H9 (cell line): ENCODE results near the gene CA5A. TPM values are rescaled to one million over a fixed set of nuclear protein-coding genes. Genes with fewer than 3 reads are reported as not detected.
"Not testable (repeated sequence)": the region's sequence is repeated elsewhere in the genome, so short reads cannot be mapped to it uniquely, and the experiment has no call there.

Experiments used
- DNase-seq: peaks from one replicate; pipeline ENCODE4 v3.0.0-alpha.2; 2017
- H2AFZ ChIP-seq: one replicate; pipeline ENCODE4 v1.6.1; 2013; ENCODE audit warnings: mild to moderate bottlenecking, low read length, control low read depth, moderate library complexity
- H2AK5ac ChIP-seq: 2 replicates; pipeline ENCODE4 v1.6.1; 2013; ENCODE audit warnings: low read length, control low read depth, mixed read lengths; ENCODE audit not compliant: insufficient read length
- H2BK120ac ChIP-seq: one replicate; pipeline ENCODE4 v1.6.1; 2013; ENCODE audit warnings: low read depth, mild to moderate bottlenecking, low read length, control low read depth, inconsistent platforms; ENCODE audit not compliant: poor library complexity, severe bottlenecking
- H2BK12ac ChIP-seq: 2 replicates; pipeline ENCODE4 v1.6.1; 2013; ENCODE audit warnings: low read length, control low read depth, mixed read lengths, low read depth; ENCODE audit not compliant: insufficient read length
- H2BK15ac ChIP-seq: 2 replicates; pipeline ENCODE4 v1.6.1; 2013; ENCODE audit warnings: low read depth, low read length, control low read depth
- H2BK20ac ChIP-seq: one replicate; pipeline ENCODE4 v1.6.1; 2013; ENCODE audit warnings: low read depth, mild to moderate bottlenecking, low read length, control low read depth, inconsistent platforms; ENCODE audit not compliant: poor library complexity, severe bottlenecking
- H2BK5ac ChIP-seq: 2 replicates; pipeline ENCODE4 v1.6.1; 2013; ENCODE audit warnings: low read length, control low read depth, mixed read lengths; ENCODE audit not compliant: insufficient read length
- H3K14ac ChIP-seq: 2 replicates; pipeline ENCODE4 v1.6.1; 2013; ENCODE audit warnings: low read length, control low read depth; ENCODE audit not compliant: insufficient read depth
- H3K18ac ChIP-seq: 2 replicates; pipeline ENCODE4 v1.6.1; 2013; ENCODE audit warnings: low read depth, mild to moderate bottlenecking, mixed read lengths, low read length, control low read depth; ENCODE audit not compliant: insufficient read length
- H3K23ac ChIP-seq: 2 replicates; pipeline ENCODE4 v1.6.1; 2013; ENCODE audit warnings: low read length, control low read depth, mixed read lengths, low read depth; ENCODE audit not compliant: insufficient read length
- H3K23me2 ChIP-seq: 2 replicates; pipeline ENCODE4 v1.6.1; 2013; ENCODE audit warnings: low read depth, mild to moderate bottlenecking, mixed read lengths, low read length, control low read depth; ENCODE audit not compliant: insufficient read length, poor library complexity, severe bottlenecking
- H3K27ac ChIP-seq: 2 replicates; pipeline ENCODE4 v1.5.1; 2013; ENCODE audit warnings: low read length, control low read depth, mixed read lengths, low read depth; ENCODE audit not compliant: insufficient read length
- H3K27me3 ChIP-seq: 2 replicates; pipeline ENCODE4 v1.6.1; 2013; ENCODE audit warnings: low read length, control low read depth, inconsistent platforms; ENCODE audit not compliant: insufficient read depth
- H3K4ac ChIP-seq: 2 replicates; pipeline ENCODE4 v1.6.1; 2013; ENCODE audit warnings: low read depth, mild to moderate bottlenecking, control low read depth, inconsistent platforms, low read length, moderate library complexity
- H3K4me1 ChIP-seq: 2 replicates; pipeline ENCODE4 v1.6.1; 2013; ENCODE audit warnings: low read length, control low read depth, inconsistent platforms; ENCODE audit not compliant: insufficient read depth
- H3K4me2 ChIP-seq: 2 replicates; pipeline ENCODE4 v1.6.1; 2013; ENCODE audit warnings: low read length, control low read depth, mixed read lengths; ENCODE audit not compliant: insufficient read length, insufficient read depth
- H3K56ac ChIP-seq: 2 replicates; pipeline ENCODE4 v1.6.1; 2013; ENCODE audit warnings: low read depth, mild to moderate bottlenecking, mixed read lengths, low read length, control low read depth; ENCODE audit not compliant: insufficient read length
- H3K79me1 ChIP-seq: 2 replicates; pipeline ENCODE4 v1.6.1; 2013; ENCODE audit warnings: low read depth, mild to moderate bottlenecking, moderate library complexity, low read length, control low read depth, inconsistent platforms; ENCODE audit not compliant: insufficient read depth, poor library complexity, severe bottlenecking
- H3K79me2 ChIP-seq: 2 replicates; pipeline ENCODE4 v1.6.1; 2013; ENCODE audit warnings: low read length, control low read depth, inconsistent platforms; ENCODE audit not compliant: insufficient read depth
- H3K9ac ChIP-seq: 2 replicates; pipeline ENCODE4 v1.6.1; 2013; ENCODE audit warnings: low read length, control low read depth, mixed read lengths; ENCODE audit not compliant: insufficient read length; ENCODE audit errors: extremely low read depth
- H3K9me3 ChIP-seq: one replicate; pipeline ENCODE4 v1.6.1; 2013; ENCODE audit warnings: low read depth, low read length, inconsistent platforms; ENCODE audit not compliant: control insufficient read depth
- H3T11ph ChIP-seq: one replicate; pipeline ENCODE4 v1.6.1; 2013; ENCODE audit warnings: mild to moderate bottlenecking, low read length, control low read depth, inconsistent platforms
- H4K20me1 ChIP-seq: one replicate; pipeline ENCODE4 v1.6.1; 2013; ENCODE audit not compliant: control insufficient read depth, insufficient read length, insufficient read depth
- H4K5ac ChIP-seq: 2 replicates; pipeline ENCODE4 v1.6.1; 2013; ENCODE audit warnings: low read depth, mild to moderate bottlenecking, mixed read lengths, low read length, control low read depth; ENCODE audit not compliant: insufficient read length
- H4K8ac ChIP-seq: replicated peaks from 2 replicates; pipeline ENCODE4 v1.6.1; 2013; ENCODE audit warnings: low read length, control low read depth, mixed read lengths, low read depth; ENCODE audit not compliant: insufficient read length
- H4K91ac ChIP-seq: 2 replicates; pipeline ENCODE4 v1.6.1; 2013; ENCODE audit warnings: low read depth, mild to moderate bottlenecking, moderate library complexity, mixed read lengths, low read length, control low read depth; ENCODE audit not compliant: insufficient read length
- H3K27ac Mint-ChIP-seq, 3 experiments: 2 replicates in 2 of 3; 3 replicates in 1 of 3; pipeline ENCODE4 v1.8.0; 2020 to 2021; ENCODE audit warnings: mixed read lengths in 3 of 3, mild to moderate bottlenecking in 1 of 3, moderate library complexity in 1 of 3
- H3K27me3 Mint-ChIP-seq: 2 replicates; pipeline ENCODE4 v1.8.0; 2021; ENCODE audit warnings: low read depth, mild to moderate bottlenecking, moderate library complexity, mixed read lengths
- H3K36me3 Mint-ChIP-seq, 3 experiments: 2 replicates in 2 of 3; 3 replicates in 1 of 3; pipeline ENCODE4 v1.8.0; 2020 to 2021; ENCODE audit warnings: low read depth in 3 of 3, mixed read lengths in 3 of 3; ENCODE audit not compliant: insufficient read depth in 1 of 3
- H3K4me1 Mint-ChIP-seq, 2 experiments: 2 replicates each; pipeline ENCODE4 v1.8.0; 2020; ENCODE audit warnings: mixed read lengths in 2 of 2
- H3K4me3 Mint-ChIP-seq, 2 experiments: 2 replicates in 1 of 2; 3 replicates in 1 of 2; pipeline ENCODE4 v1.8.0; 2020 to 2021; ENCODE audit warnings: mild to moderate bottlenecking in 2 of 2, mixed read lengths in 2 of 2, moderate library complexity in 1 of 2
- H3K9me3 Mint-ChIP-seq, 2 experiments: 2 replicates in 1 of 2; 3 replicates in 1 of 2; pipeline ENCODE4 v1.8.0; 2020; ENCODE audit warnings: mild to moderate bottlenecking in 2 of 2, mixed read lengths in 2 of 2, moderate library complexity in 1 of 2
- WGBS: extraction: QIAGEN DNeasy Blood & Tissue Kit; methylation state at CpG from one replicate; pipeline ENCODE4 v1.1.7; 2013; ENCODE audit warnings: missing lambda C conversion rate, low lambda C conversion rate, mixed read lengths; ENCODE audit not compliant: insufficient read length; ENCODE audit errors: extremely low coverage; 5-methylcytosine and 5-hydroxymethylcytosine counted together
- total RNA-seq: library from RNA; stranded (reverse); gene quantifications from 2 replicates; pipeline ENCODE4 v1.2.1, GENCODE V29; 2021

The CA5A gene
- total RNA-seq, 1 experiment from 2014 or later, result not detected

GRCh38 chr16:87896176-87896890, 40.0 kb downstream of the CA5A start:
- H2AFZ ChIP-seq, H3K9me3 Mint-ChIP-seq, H3K23ac ChIP-seq, H3K56ac ChIP-seq, H3K14ac ChIP-seq, H3K4me1 ChIP-seq, H2BK5ac ChIP-seq, H4K20me1 ChIP-seq, H3K79me2 ChIP-seq, H4K5ac ChIP-seq, H3K4me2 ChIP-seq, H3K27me3 Mint-ChIP-seq, H2BK15ac ChIP-seq, H2AK5ac ChIP-seq, H3K9ac ChIP-seq, H3K36me3 Mint-ChIP-seq, H3K4me3 Mint-ChIP-seq, H4K91ac ChIP-seq, H2BK120ac ChIP-seq, H2BK20ac ChIP-seq, H3K23me2 ChIP-seq, DNase-seq, H3K27ac ChIP-seq, H3K4ac ChIP-seq, H3T11ph ChIP-seq, H3K4me1 Mint-ChIP-seq, H3K27me3 ChIP-seq, H3K9me3 ChIP-seq, H3K79me1 ChIP-seq, H4K8ac ChIP-seq, H3K18ac ChIP-seq, H2BK12ac ChIP-seq: not testable (repeated sequence)
- H3K27ac Mint-ChIP-seq, result peak overlapping the region in 1 of 3 experiments; percentile 90; a peak in 1 of 7 replicates
- WGBS, result no CpG with 5 or more reads among the region's 17 CpGs
